ENCODE data around the gene PNMA1. TPM values are rescaled to one million over a fixed set of nuclear protein-coding genes. Genes with fewer than 3 reads are reported as not detected.
A peak's percentile ranks its signal among the peaks of the same experiment; 100 is the strongest.

Gene PNMA1
- total and polyA plus RNA-seq, 2 of the 13 experiments (the other 11 are each of a cell fraction or from before 2014, with no cell fraction given) = 7.0 to 8.3 TPM

DNA sequence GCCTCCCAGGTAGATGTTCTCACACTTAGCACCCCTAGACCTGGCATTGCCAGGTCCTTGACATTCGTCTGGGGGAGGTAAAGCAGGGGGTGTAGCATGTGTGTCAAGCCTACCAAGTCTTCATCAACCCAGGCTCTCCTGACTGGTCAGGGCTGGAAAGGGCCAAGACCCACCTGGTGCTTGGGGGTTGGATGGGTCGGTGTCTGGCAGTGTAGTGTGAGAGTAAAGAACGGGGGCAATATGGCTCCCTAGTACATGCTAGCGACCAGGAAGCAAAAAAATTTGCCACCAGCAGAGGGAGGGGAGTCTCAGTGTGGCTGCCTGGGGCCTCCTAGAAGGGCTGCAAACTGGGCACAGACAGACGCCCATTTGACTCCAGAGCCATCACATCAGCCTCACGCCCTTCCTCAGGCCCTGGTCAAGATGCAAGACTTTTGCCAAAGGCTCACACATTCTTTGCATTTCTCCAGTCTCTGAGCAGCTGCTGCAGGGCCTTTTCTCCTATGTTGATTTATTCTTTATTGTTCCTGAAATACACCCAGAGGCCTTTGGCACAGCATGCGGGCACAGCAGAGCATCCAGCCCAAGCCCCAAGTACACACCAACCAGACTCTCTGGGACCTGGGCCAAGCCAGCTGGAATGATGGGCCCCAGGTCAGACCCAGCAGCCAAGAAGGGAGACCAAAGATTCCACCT, 38.3 kb upstream of the PNMA1 start:
- DNase-seq (ENCODE audit: low spot score) (no peak), ATAC-seq (peak; percentile 2), FAIRE-seq (no peak)
- Histone ChIP-seq H3K79me2 (ENCODE audit: insufficient read depth, low read length) (peaks cover 98% of the 10 kb centered on the region), H3K9ac (ENCODE audit: insufficient read depth, low read depth, low read length) (peak overlapping the region; percentile 47; the same call in 1 of the 2 replicates), H3K9me3 (ENCODE audit: low read length) (no peaks in the 10 kb centered on the region), H2AFZ (ENCODE audit: low read length) (no peak overlapping the region), H3K27ac (ENCODE audit: extremely low read length, insufficient read depth, low read length) (peak overlapping the region; percentile 84), H3K4me2 (ENCODE audit: low read depth, low read length) (peak overlapping the region; percentile 94), H3K36me3 (replicated peaks in 1 of 2; ENCODE audit: control insufficient read depth in 1 of 2, insufficient read depth in 2 of 2, low read length in 2 of 2) (no peaks in the 10 kb centered on the region; a peak in 3 of 5 replicates), H3K4me3 (replicated peaks in 1 of 3; ENCODE audit: insufficient read depth in 1 of 3, low read depth in 2 of 3, low read length in 3 of 3) (peak overlapping the region in 2 of 3 experiments; percentile 13 to 65; a peak in 2 of 6 replicates), H3K4me1 (ENCODE audit: insufficient read depth, low read length) (peaks cover 99% of the 10 kb centered on the region), H4K20me1 (ENCODE audit: insufficient read depth, low read length) (peaks cover 66% of the 10 kb centered on the region), H3K27me3 (ENCODE audit: control insufficient read depth in 1 of 2, insufficient read depth in 2 of 2, low read length in 2 of 2) (no peaks in the 10 kb centered on the region)
- no TSS peak for BruUV-seq (replicated peaks)
- ChIA-PET POLR2A (interaction anchor here (0.7 to 4.0 kb wide), 4 partner anchors 20 to 100 kb away, joined by 3 to 19 read pairs (median 10); partner anchors contain the start of gene PTGR2), CTCF (ENCODE audit: low intra/inter-chr PET ratio, low total read pairs) (no interaction called here)
- in situ Hi-C loops (cut with HindIII; ENCODE audit: extremely low pct_ligation_motif_present, low pct_unique_long_range_greater_than_20kb) (loop anchor here (10.0 kb wide), 1 partner anchor 72 kb away; no protein-coding TSS in a partner anchor), intact Hi-C loops (cut with micrococcal nuclease; ENCODE audit: unreplicated experiment) (loop anchor here (2.0 kb wide), 1 partner anchor 72 kb away; no protein-coding TSS in a partner anchor)
- WGBS (ENCODE audit: low lambda C conversion rate) = 88% methylated on average over 5 of the region's 7 CpGs
- TF ChIP-seq TBP (CRISPR knock-in tag; IDR thresholded peaks at IDR 0.05) (no peak), ZNF337 (CRISPR knock-in tag; IDR thresholded peaks at IDR 0.05; ENCODE audit: borderline replicate concordance, low read depth) (no peak), YY1 (IDR thresholded peaks at IDR 0.05; ENCODE audit: insufficient read depth, insufficient replicate concordance, low read depth, low read length) (no peak), SMC3 (IDR thresholded peaks at IDR 0.05; ENCODE audit: low read length) (peak; percentile 11; the same call in 1 of the 2 replicates), NRL (CRISPR knock-in tag; IDR thresholded peaks at IDR 0.05; ENCODE audit: borderline replicate concordance) (no peak), ZNF484 (CRISPR knock-in tag; IDR thresholded peaks at IDR 0.05; ENCODE audit: borderline replicate concordance, low read depth) (no peak), TFDP1 (CRISPR knock-in tag; IDR thresholded peaks at IDR 0.05; ENCODE audit: borderline replicate concordance) (no peak), ATF7 (IDR thresholded peaks at IDR 0.05) (no peak), ATF7 (CRISPR knock-in tag; IDR thresholded peaks at IDR 0.05) (no peak), ZNF510 (CRISPR knock-in tag; IDR thresholded peaks at IDR 0.05; ENCODE audit: low read depth) (no peak), ATM (IDR thresholded peaks at IDR 0.05; ENCODE audit: borderline replicate concordance) (no peak), NKX3-1 (CRISPR knock-in tag; IDR thresholded peaks at IDR 0.05) (no peak), ZHX1 (CRISPR knock-in tag; IDR thresholded peaks at IDR 0.05; ENCODE audit: low read depth) (no peak), IRF9 (CRISPR knock-in tag; IDR thresholded peaks at IDR 0.05; ENCODE audit: borderline replicate concordance) (no peak)
- TF ChIP-seq, protein P1, sequence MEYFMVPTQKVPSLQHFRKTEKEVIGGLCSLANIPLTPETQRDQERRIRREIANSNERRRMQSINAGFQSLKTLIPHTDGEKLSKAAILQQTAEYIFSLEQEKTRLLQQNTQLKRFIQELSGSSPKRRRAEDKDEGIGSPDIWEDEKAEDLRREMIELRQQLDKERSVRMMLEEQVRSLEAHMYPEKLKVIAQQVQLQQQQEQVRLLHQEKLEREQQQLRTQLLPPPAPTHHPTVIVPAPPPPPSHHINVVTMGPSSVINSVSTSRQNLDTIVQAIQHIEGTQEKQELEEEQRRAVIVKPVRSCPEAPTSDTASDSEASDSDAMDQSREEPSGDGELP (IDR thresholded peaks at IDR 0.05; ENCODE audit: borderline replicate concordance, low read depth) = peak; percentile 57; the same call in 1 of the 2 replicates
- TF ChIP-seq, protein P2, sequence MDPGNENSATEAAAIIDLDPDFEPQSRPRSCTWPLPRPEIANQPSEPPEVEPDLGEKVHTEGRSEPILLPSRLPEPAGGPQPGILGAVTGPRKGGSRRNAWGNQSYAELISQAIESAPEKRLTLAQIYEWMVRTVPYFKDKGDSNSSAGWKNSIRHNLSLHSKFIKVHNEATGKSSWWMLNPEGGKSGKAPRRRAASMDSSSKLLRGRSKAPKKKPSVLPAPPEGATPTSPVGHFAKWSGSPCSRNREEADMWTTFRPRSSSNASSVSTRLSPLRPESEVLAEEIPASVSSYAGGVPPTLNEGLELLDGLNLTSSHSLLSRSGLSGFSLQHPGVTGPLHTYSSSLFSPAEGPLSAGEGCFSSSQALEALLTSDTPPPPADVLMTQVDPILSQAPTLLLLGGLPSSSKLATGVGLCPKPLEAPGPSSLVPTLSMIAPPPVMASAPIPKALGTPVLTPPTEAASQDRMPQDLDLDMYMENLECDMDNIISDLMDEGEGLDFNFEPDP (CRISPR knock-in tag; conservative IDR thresholded peaks at IDR 0.05) = 0 out of 2 replicates have a peak, but pooled peaks have one; percentile 80

Measured in HepG2 (cell line).